ENCODE measurements around the gene ARL3.
A peak's percentile ranks its signal among the peaks of the same experiment; 100 is the strongest.
"Not testable (repeated sequence)": the region's sequence is repeated elsewhere in the genome, so short reads cannot be mapped to it uniquely, and the experiment has no call there.

Gene ARL3

GRCh38 chr10:102701796-102702195 is 12.4 kb downstream of the ARL3 start:
- no peak for DNase-seq

GRCh38 chr10:102701272-102701671 is 12.9 kb downstream of the ARL3 start:
- DNase-seq: no peak

- no peak for DNase-seq
Observed at GRCh38 chr10:102698894-102699293, 15.3 kb downstream of the ARL3 start.

GRCh38 chr10:102696736-102697135 is 17.5 kb downstream of the ARL3 start:
- no peak for DNase-seq

- DNase-seq: not testable (repeated sequence)
Observed at GRCh38 chr10:102695401-102695800, 18.8 kb downstream of the ARL3 start.

- no peak for DNase-seq
Observed at GRCh38 chr10:102691285-102692066, 22.7 kb downstream of the ARL3 start.

- DNase-seq: no peak
Observed at GRCh38 chr10:102683736-102684135, 30.5 kb downstream of the ARL3 start.

GRCh38 chr10:102682981-102683380 is 31.2 kb downstream of the ARL3 start:
- no peak for DNase-seq

GRCh38 chr10:102682416-102682815 is 31.8 kb downstream of the ARL3 start:
- no peak for DNase-seq

- DNase-seq: no peak
Observed at GRCh38 chr10:102681696-102682095, 32.5 kb downstream of the ARL3 start.

GRCh38 chr10:102679596-102679995 is 34.6 kb downstream of the ARL3 start:
- no peak for DNase-seq

- peak; percentile 44 for DNase-seq
Observed at GRCh38 chr10:102678842-102679289, 35.3 kb downstream of the ARL3 start.

- DNase-seq: no peak
Observed at GRCh38 chr10:102678068-102678400, 36.2 kb downstream of the ARL3 start.

GRCh38 chr10:102677331-102678067 is 36.7 kb downstream of the ARL3 start:
- no peak for DNase-seq

- no peak for DNase-seq
Observed at GRCh38 chr10:102676534-102677315, 37.5 kb downstream of the ARL3 start.

- DNase-seq: no peak
Observed at GRCh38 chr10:102675666-102676533, 38.3 kb downstream of the ARL3 start.

GRCh38 chr10:102675011-102675665 is 39.1 kb downstream of the ARL3 start:
- DNase-seq: no peak

GRCh38 chr10:102674566-102674965 is 39.6 kb downstream of the ARL3 start:
- no peak for DNase-seq

GRCh38 chr10:102673819-102674511 is 40.2 kb downstream of the ARL3 start:
- DNase-seq: peak; percentile 76

- no peak for DNase-seq
Observed at GRCh38 chr10:102673236-102673818, 40.9 kb downstream of the ARL3 start.

GRCh38 chr10:102670871-102671434 is 43.2 kb downstream of the ARL3 start:
- no peak for DNase-seq

All from stimulated activated CD4-positive, alpha-beta T cell treated with anti-CD3 and anti-CD28 coated beads, Interleukin-15, amount 100 ng/mL, for 24 hours (primary cell).